RPMI7951 (cell line): ENCODE data around the gene PHF24. TPM values are rescaled to one million over a fixed set of nuclear protein-coding genes. Genes with fewer than 3 reads are reported as not detected.

Experiments used
- DNase-seq: peaks from one replicate; pipeline ENCODE4 v3.0.0-alpha.2; 2012; ENCODE audit warnings: low read depth
- total RNA-seq: library from RNA; depleted of rRNA; stranded (reverse); fragments of >200 nt; shearing (Covaris generic); gene quantifications from 2 replicates; pipeline ENCODE4 v1.2.3, GENCODE V29; 2014

The PHF24 gene
- total RNA-seq, 1 experiment from 2014 or later: not detected

DNA sequence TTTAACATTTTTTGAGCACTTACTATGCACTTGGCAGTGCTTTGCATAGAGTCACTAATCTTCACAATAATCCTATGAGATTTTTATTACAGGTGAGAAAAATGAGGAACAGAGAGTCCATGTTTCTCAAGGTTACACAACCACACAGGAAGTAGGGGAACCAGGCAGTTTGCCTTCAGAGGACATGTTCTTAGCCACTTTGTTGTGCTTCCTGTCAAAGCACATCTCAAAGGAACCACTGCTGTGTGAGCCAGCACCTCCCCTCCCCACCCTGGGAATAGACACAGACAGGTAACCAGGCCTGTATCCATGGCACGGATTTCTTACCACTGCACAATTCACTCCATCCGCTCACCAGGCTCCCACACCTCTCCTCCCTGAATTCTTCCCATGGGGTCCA lies 25.1 kb downstream of the PHF24 start:
- no peak for DNase-seq

- DNase-seq: peak; percentile 41
These were observed 26.0 kb downstream of the PHF24 start for GRCh38 chr9:34984049-34984448.

DNA sequence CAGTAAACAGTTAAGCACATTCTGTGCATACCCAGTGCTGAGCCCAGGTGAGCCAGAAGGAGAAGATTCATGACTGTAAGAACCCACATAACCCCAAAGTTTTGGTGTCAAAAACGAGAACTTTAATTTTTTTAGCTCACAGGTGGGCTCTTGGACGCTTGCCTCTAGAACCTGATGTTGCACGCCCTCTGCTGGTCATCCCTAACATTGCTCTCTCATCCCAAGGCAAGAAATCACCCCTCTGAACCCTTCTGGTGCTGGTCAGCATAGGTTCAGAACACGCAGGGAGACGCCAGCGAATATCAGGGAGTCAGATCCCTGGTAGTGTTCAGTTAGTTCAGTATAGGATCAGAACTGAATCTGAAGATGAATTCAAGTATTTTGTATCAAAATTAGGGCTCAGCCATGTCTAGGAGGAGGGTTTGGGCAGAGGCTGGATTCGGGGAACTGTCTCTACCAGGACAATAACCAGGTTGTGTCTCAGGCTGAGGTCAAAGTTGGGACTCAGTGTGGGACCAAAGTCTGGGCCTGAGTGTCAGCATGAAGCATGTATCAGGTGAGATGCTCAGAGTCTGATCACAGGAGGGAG lies 27.3 kb downstream of the PHF24 start:
- DNase-seq: peak; percentile 56

- DNase-seq: peak; percentile 29
These were observed 28.5 kb downstream of the PHF24 start for GRCh38 chr9:34986540-34987047.

DNA sequence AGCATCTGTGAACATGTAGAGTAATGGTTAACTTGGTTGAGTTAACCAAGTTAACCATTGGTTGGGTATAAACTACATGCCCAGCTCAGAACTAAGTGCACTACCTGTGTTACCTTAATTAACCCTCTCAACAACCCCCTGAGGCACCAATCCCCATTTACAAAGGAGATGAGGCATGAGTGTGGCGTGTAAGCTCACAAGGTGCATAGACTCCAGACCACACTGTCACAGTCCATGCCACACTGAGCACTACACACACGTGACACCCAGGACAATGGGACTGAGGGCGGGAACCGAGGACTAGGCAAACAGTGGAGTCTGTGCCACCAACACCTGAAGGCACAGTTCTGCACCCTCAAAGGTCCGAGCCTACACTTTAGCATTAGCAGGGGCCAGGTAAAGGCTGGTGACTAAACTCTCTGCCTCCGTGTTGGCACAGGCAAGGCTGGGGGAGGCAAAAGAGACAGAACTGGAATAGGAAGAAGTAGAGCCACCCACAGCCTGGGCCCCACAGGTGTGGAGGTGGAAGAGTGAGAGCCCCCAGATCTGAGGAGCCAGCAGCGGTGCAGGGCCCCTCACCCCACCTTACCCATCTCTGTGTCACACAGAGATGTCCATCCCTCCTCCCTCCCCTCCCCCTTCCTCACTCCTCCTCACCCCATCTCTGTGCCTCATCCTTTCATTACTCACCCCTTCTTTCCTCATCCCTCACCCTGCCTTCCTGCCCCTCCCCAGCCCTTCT lies 29.2 kb downstream of the PHF24 start:
- no peak for DNase-seq

- no peak for DNase-seq
These were observed 30.3 kb downstream of the PHF24 start for GRCh38 chr9:34988218-34989002.

DNA sequence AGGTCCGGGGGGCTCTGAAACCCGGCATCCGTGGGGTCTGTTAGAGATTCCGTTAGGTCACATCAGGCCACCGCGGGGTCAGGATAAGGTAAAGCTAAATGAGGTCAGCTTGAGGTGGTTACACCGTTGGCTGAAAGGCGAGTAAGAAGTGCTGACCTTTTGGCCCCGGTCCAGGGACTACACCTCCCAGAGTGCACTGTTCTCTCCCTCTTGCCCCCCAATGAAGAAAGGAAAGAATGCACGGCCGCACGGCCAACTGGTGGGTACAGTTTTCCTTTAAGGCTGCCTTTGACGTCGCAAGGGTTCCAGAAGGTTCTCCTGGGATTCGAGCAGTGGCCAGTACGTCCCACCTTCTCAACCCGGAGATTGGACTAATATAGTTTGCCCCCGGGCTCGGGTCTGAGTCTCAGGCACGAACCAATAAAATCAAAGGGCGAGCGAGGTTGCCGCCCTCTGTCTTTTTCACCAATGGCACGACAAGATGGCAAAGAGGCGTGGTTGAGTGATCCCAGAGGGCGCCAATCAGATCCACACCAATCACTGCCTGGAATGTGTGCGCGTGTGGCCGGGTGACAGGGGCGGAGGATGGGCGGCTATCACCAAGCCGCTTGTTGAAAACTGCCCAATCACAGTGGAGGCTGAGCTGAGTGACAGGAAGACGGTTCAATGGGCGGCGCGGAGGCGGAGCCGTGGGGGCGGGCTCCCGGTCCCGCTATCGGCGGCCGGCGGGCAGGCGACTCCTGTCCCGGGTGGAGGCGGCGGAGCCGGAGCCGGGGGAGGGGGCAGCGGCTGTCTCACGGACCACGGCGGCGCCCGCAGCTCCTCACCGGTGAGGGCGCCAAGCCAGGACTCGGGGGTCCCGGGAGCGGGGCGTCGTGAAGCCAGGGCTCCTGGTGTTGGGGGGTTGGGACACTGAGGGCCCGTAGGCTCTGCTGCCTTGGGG lies 31.2 kb downstream of the PHF24 start, which contains the start of gene DNAJB5:
DNAJB5 (plus strand) TSS at position 743 of the 943 bp plus-strand sequence. CDS start 886 bp downstream, outside the sequence.
- peak; percentile 99 for DNase-seq

GRCh38 chr9:34989946-34990635 lies 32.0 kb downstream of the PHF24 start:
- DNase-seq: peak; percentile 25

GRCh38 chr9:34990908-34991606 lies 33.0 kb downstream of the PHF24 start:
- no peak for DNase-seq

DNA sequence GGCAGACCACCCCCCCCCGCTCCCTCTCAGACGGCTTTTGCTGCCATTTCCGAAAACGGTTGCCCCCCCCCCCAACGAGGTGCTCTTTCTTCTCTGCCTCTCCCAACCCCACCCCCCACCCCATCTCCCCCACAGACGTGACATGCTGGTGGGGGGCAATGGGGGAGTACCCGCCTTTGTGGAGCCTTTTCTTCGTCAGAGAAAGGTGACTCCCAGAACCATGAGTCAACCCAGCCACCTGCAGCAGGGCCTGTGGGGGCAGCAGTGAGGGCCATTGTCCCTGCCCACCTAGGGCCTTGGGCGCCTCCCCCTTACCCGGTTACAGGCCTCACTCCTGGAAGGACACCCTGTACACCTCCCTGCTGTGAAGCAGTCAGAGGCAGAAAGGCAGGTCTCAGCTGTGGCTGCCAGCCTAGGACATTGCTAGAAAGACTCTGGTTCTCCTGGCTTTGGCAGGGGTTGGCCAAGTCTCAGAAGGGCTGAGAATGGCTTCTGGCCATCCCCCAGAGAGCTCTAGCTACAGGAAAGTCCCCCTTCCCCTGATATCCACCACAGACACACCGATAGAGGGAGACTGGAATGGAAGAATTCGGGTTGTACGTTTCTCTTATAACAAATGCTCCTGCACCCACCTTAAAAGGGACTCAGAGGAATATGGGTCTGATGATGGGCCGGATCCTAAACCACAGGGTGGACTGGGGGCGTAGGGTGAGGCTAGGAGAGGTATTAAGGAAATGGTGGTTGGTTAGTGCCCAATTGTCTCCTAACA lies 33.7 kb downstream of the PHF24 start:
- no peak for DNase-seq

- DNase-seq: peak; percentile 91
These were observed 34.4 kb downstream of the PHF24 start for GRCh38 chr9:34992376-34992951.

GRCh38 chr9:34993502-34994259 lies 35.6 kb downstream of the PHF24 start:
- DNase-seq: peak; percentile 34

- DNase-seq: peak; percentile 32
These were observed 36.3 kb downstream of the PHF24 start for GRCh38 chr9:34994260-34994899.

DNA sequence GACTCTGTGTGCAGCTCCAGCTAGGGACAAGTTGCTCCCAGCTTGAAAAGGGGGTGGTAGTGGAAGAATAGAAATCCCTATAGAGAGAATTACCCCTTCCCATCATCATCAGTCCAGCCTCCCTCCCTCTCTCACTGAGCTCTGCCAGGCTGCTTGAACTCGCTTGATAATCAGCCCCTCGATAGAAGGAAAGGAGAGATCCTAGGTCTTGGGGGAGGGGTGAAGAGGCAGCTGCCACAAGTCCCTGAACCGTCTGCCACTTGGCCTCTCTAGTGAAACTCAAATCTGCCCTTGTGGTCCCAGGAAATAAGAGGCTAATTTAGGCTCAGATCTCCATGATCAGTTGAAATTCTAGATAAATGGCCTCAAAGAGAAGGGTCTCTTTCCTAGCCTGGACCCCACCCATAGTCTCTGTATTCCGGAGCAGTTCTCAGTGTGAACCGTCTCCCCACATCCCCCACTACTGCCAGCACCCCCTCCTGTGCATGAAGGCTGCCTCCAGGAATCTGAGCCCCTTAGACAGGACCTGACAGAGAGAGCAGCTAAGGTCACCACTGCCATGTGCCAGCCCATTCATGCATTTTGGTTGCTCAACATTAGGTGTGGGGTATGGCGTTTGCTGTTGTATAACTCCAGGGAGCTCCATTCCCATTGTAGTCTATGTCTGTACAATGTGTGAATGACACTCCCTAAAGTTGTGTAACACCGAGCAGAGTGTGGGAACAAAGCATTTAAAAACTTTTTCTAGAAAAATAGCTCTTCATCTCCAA lies 37.0 kb downstream of the PHF24 start:
- DNase-seq: no peak

GRCh38 chr9:34995670-34996060 lies 37.6 kb downstream of the PHF24 start:
- no peak for DNase-seq

DNA sequence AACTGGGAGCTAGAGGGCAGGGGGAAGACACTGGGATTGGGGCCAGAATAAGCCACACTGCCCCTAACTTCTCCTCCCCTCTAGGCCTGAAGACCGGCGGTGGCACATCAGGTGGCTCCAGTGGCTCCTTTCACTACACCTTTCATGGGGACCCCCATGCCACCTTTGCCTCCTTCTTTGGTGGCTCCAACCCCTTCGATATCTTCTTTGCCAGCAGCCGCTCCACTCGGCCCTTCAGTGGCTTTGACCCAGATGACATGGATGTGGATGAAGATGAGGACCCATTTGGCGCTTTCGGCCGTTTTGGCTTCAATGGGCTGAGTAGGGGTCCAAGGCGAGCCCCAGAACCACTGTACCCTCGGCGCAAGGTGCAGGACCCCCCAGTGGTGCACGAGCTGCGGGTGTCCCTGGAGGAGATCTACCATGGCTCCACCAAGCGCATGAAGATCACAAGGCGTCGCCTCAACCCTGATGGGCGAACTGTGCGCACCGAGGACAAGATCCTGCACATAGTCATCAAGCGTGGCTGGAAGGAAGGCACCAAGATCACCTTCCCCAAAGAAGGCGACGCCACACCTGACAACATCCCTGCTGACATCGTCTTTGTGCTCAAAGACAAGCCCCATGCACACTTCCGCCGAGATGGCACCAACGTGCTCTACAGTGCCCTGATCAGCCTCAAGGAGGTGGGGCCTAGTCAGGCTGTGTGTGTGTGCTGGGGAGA lies 38.3 kb downstream of the PHF24 start:
- DNase-seq: no peak
